Spleen (tissue), 11 donors: Measurements from ENCODE around the gene TFPI. TPM values are rescaled to one million over a fixed set of nuclear protein-coding genes. Genes with fewer than 3 reads are reported as not detected.
A peak's percentile ranks its signal among the peaks of the same experiment; 100 is the strongest.
"Not testable (repeated sequence)": the region's sequence is repeated elsewhere in the genome, so short reads cannot be mapped to it uniquely, and the experiment has no call there.

Experiments used
- DNase-seq: peaks from one replicate; pipeline ENCODE4 v3.0.0-alpha.2; 2020
- H3K27ac ChIP-seq, 8 donors: fragments of 200-600 bp; sonication (generic) in 7 of 8; 1 replicate in 4 of 8; 2 replicates in 4 of 8; pipeline versions ENCODE4 v1.5.0 to v1.8.0; 2016 to 2021; ENCODE audit warnings: inconsistent platforms in 4 of 8, mild to moderate bottlenecking in 4 of 8, moderate library complexity in 1 of 8
- H3K27me3 ChIP-seq, 7 donors: fragments of 200-600 bp; sonication (generic) in 6 of 7; replicated peaks in 1 of 7; 1 replicate in 4 of 7; 2 replicates in 3 of 7; pipeline versions ENCODE4 v1.5.0 to v1.8.0; 2016 to 2021; ENCODE audit warnings: inconsistent platforms in 3 of 7, mild to moderate bottlenecking in 1 of 7
- H3K36me3 ChIP-seq, 6 donors: fragments of 200-600 bp; sonication (generic) in 5 of 6; 1 replicate in 4 of 6; 2 replicates in 2 of 6; pipeline versions ENCODE4 v1.5.0 to v1.8.0; 2016 to 2021; ENCODE audit warnings: inconsistent platforms in 2 of 6
- H3K4me1 ChIP-seq, 6 donors: fragments of 200-600 bp; sonication (generic) in 5 of 6; 1 replicate in 3 of 6; 2 replicates in 3 of 6; pipeline versions ENCODE4 v1.5.0 to v1.8.0; 2016 to 2021; ENCODE audit warnings: inconsistent platforms in 3 of 6
- H3K4me3 ChIP-seq, 8 donors: fragments of 200-600 bp; sonication (generic) in 7 of 8; 1 replicate in 4 of 8; 2 replicates in 4 of 8; pipeline versions ENCODE4 v1.5.0 to v1.8.0; 2016 to 2021; ENCODE audit warnings: inconsistent platforms in 4 of 8, mild to moderate bottlenecking in 4 of 8, moderate library complexity in 2 of 8
- H3K9me3 ChIP-seq, 8 donors: fragments of 200-600 bp; sonication (generic) in 7 of 8; 1 replicate in 4 of 8; 2 replicates in 4 of 8; pipeline versions ENCODE4 v1.5.0 to v1.8.0; 2016 to 2021; ENCODE audit warnings: inconsistent platforms in 4 of 8
- POLR2A ChIP-seq, 3 donors: fragments of 450-650 bp; IDR thresholded peaks; one replicate each; pipeline ENCODE4 v1.5.1; 2017; ENCODE audit warnings: antibody characterized with exemption in 3 of 3, mild to moderate bottlenecking in 1 of 3
- POLR2AphosphoS5 ChIP-seq, 3 donors: sonication (generic); formaldehyde crosslinking; IDR thresholded peaks; one replicate each; pipeline ENCODE4 v1.5.1; 2017; ENCODE audit warnings: antibody characterized with exemption in 3 of 3
- WGBS, 5 donors: extraction: QIAGEN DNeasy Blood & Tissue Kit in 3 of 5; methylation state at CpG; one replicate each; pipeline versions ENCODE4 v1.1.5 to v1.1.7; 2013 to 2018; 5-methylcytosine and 5-hydroxymethylcytosine counted together
- intact Hi-C: fragments of 100-400 bp; cut with DNase I; formaldehyde crosslinking; loops from one replicate; pipeline ENCODE4 v1.15.0; 2023; ENCODE audit warnings: low total_unique reads
- polyA plus RNA-seq, 3 donors: library from polyadenylated mRNA; stranded (reverse); fragments of 200-250 nt; gene quantifications; one replicate each; pipeline ENCODE4 v1.2.1, GENCODE V29; 2013
- total RNA-seq, 7 donors: library from RNA; depleted of rRNA in 3 of 7; stranded (reverse); fragments of >200 nt in 3 of 7; fragmentation: NEBNext Ultra II Directional in 4 of 7; extraction: Animal tissue kit (Norgen Biotek cat#: 25700) in 4 of 7; gene quantifications; one replicate each; pipeline versions ENCODE4 v1.1.0 to v1.2.1, GENCODE V29; 2016 to 2021
- TF ChIP-seq, protein P1 (sequence below), 11 experiments: fragments of 200-600 bp in 7 of 11; fragments of 450-650 bp in 4 of 11; sonication (generic) in 4 of 11; IDR thresholded peaks in 8 of 11; conservative IDR thresholded peaks in 3 of 11; 1 replicate in 7 of 11; 2 replicates in 4 of 11; pipeline versions ENCODE4 v1.4.0 to v1.8.0; 2016 to 2021; ENCODE audit warnings: antibody characterized with exemption in 11 of 11, inconsistent platforms in 4 of 11, mild to moderate bottlenecking in 1 of 11
- donor health status: healthy with polysubstance abuse.
- donor health status: DM: no; HTN: no; CAD: no; lungs with moderate emphysema.
- donor health status: DM: no; HTN: no; CAD: no.
- donor health status: Bipolar disorder and iron deficiency.
- donor health status: healthy.
- donor health status: DM: no; HTN: no; CAD: no.
- donor health status: DM: yes; HTN: yes; CAD: no.

The TFPI gene
- total and polyA plus RNA-seq, 10 donors: 7.4 to 117 (median 44.8) TPM

DNA sequence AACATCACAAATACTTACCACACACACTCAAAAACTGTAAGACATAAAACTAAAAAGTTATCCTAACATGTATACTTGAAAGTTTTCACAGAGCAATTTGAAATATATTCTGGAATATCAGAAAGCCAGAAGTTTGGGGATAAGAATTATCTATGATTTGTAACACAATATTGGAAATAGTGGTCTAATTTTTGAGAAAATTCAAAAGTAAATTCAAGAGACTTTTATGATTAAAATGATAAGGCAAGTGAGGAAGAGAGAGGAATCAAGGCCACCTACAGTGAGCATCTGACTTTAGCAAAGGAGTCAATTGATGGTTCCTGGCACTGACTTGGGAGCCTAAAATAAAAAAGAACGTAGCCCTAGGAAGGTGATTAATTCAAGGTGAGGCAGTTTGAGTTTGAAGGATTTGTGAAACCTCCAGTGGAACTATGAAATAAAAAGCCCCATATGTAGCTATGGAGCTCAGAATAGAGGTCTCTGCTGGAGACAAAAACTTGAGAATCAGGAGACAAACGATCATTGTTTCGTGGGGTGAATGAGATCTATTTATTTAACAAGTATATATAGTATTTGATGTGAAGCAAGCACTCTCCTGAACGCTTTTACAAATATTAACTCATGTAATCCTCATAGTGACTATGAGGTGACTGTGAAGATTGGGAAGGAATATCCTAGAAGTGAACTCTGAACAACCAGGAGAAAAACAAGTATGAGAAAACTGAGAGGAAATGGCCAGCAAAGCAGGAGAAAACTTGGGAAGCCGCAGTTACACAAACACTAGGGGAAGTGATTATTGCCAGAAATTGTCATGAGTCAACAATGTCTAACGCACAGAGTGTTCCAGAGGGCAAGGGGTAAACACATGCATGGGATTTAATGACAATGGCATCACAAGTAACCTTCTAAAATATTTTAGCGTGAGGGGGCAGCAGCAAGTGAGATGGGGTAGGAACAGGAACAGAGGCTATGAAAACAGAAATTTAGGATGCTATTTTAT, 12.8 kb downstream of the TFPI start:
- intact Hi-C loops: no loop called here
- no peak for DNase-seq
- peak overlapping the region; percentile 4 to 72 (median 66) for H3K27ac ChIP-seq
- TF ChIP-seq POLR2AphosphoS5 (IDR thresholded peaks at IDR 0.05): peak in 1 of 3 donors; percentile 69
- TF ChIP-seq, protein P1, sequence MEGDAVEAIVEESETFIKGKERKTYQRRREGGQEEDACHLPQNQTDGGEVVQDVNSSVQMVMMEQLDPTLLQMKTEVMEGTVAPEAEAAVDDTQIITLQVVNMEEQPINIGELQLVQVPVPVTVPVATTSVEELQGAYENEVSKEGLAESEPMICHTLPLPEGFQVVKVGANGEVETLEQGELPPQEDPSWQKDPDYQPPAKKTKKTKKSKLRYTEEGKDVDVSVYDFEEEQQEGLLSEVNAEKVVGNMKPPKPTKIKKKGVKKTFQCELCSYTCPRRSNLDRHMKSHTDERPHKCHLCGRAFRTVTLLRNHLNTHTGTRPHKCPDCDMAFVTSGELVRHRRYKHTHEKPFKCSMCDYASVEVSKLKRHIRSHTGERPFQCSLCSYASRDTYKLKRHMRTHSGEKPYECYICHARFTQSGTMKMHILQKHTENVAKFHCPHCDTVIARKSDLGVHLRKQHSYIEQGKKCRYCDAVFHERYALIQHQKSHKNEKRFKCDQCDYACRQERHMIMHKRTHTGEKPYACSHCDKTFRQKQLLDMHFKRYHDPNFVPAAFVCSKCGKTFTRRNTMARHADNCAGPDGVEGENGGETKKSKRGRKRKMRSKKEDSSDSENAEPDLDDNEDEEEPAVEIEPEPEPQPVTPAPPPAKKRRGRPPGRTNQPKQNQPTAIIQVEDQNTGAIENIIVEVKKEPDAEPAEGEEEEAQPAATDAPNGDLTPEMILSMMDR (IDR thresholded peaks at IDR 0.05 in 8 of 11, conservative IDR thresholded peaks at IDR 0.05 in 3 of 11): no peak
- no peaks in the 10 kb centered on the region for H3K27me3 ChIP-seq
- 50 to 68% (median 55%) methylated on average over 7 of the region's 7 CpGs for WGBS, 5 donors
- H3K9me3 ChIP-seq: peaks cover 0 to 15% (median 8%) of the 10 kb centered on the region in 8 donors
- no peak overlapping the region for H3K4me3 ChIP-seq
- no peaks in the 10 kb centered on the region for H3K36me3 ChIP-seq
- peaks cover 0 to 21% (median 6%) of the 10 kb centered on the region in 6 donors for H3K4me1 ChIP-seq

DNA sequence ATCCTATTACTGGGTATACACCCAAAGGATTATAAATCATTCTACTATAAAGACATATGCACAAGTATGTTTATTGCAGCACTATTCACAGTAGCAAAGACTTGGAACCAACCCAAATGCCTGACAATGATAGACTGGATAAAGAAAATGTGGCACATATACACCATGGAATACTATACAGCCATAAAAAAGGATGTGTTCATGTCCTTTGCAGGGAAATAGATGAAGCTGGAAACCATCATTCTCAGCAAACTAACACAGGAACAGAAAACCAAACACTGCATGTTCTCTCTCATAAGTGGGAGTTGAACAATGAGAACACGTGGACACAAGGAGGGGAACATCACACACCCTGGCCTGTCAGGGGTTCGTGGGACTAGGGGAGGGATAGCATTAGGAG, 16.0 kb downstream of the TFPI start:
- not testable (repeated sequence) for H3K4me3 ChIP-seq

DNA sequence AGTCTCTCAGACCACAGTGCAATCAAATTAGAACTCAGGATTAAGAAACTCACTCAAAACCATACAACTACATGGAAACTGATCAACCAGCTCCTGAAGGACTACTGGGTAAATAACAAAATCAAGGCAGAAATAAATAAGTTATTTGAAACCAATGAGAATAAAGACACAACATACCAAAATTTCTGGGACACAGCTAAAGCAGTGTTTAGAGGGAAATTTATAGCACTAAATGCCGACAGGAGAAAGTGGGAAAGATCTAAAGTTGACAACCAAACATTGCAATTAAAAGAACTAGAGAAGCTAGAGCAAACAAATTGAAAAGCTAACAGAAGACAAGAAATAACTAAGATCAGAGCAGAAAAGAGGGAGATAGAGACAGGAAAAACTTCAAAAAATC, 18.9 kb downstream of the TFPI start:
- intact Hi-C loops, H3K27ac ChIP-seq, H3K4me1 ChIP-seq, H3K36me3 ChIP-seq, DNase-seq, H3K4me3 ChIP-seq, H3K27me3 ChIP-seq: not testable (repeated sequence)
- WGBS, 5 donors: 87 to 100% (median 88%) methylated on average over 1 of the region's 1 CpG
- H3K9me3 ChIP-seq: peaks cover 0 to 35% (median 13%) of the 10 kb centered on the region in 8 donors

More for the DNA sequence above, 16.0 kb downstream of the TFPI start:
- Histone ChIP-seq H3K4me1 (peaks cover 0 to 19% (median 2%) of the 10 kb centered on the region in 6 donors), H3K9me3 (peaks cover 0 to 35% (median 13%) of the 10 kb centered on the region in 8 donors)
- H3K27ac ChIP-seq, H3K36me3 ChIP-seq, DNase-seq, intact Hi-C loops, H3K27me3 ChIP-seq: not testable (repeated sequence)
- 77 to 85% (median 80%) methylated on average over 2 of the region's 2 CpGs for WGBS, 5 donors

DNA sequence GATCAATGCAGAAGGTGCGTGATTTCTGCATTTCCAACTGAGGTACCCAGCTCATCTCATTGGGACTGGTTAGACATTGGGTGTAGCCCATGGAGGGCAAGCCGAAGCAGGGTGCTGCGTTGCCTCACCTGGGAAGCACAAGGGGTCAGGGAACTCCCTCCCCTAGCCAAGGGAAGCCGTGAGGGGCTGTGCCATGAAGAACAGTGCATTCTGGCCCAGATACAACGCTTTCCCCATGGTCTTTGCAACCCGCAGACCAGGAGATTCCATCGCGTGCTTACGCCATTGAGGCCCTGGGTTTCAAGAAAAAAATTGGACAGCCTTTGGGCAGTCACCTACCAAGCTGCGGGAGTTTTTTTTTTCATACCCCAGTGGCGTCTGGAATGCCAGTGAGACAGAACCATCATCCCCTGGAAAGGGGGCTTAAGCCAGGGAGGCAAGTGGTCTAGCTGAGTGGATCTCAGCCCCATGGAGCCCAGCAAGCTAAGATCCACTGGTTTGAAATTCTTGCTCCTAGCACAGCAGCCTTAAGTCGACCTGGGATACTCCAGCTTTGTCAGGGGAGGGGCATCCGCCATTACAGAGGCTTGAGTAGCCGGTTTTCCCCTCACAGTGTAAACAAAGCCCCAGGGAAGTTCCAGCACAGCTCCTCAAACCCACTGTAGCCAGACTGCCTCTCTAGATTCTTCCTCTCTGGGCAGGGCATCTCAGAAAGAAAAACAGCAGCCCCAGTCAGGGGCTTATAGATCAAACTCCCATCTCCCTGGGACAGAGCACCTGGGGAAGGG, 21.7 kb downstream of the TFPI start:
- intact Hi-C loops: no loop called here
- H3K27me3 ChIP-seq: no peaks in the 10 kb centered on the region
- peaks cover 0 to 26% (median 8%) of the 10 kb centered on the region in 8 donors for H3K9me3 ChIP-seq
- DNase-seq: no peak
- H3K4me3 ChIP-seq: no peak overlapping the region
- H3K4me1 ChIP-seq: no peaks in the 10 kb centered on the region
- no peak overlapping the region for H3K27ac ChIP-seq
- H3K36me3 ChIP-seq: no peaks in the 10 kb centered on the region
- TF ChIP-seq POLR2AphosphoS5 (IDR thresholded peaks at IDR 0.05) (no peak), POLR2A (IDR thresholded peaks at IDR 0.05) (no peak)
- TF ChIP-seq, protein P1 (IDR thresholded peaks at IDR 0.05 in 8 of 11, conservative IDR thresholded peaks at IDR 0.05 in 3 of 11): no peak
- 83 to 96% (median 89%) methylated on average over 13 to 14 of the region's 14 CpGs for WGBS, 5 donors
